Hindlimb muscle (tissue), 1 donor: ENCODE measurements around the gene S100A1. TPM values are rescaled to one million over a fixed set of nuclear protein-coding genes. Genes with fewer than 3 reads are reported as not detected.

Experiments used
- DNase-seq: peaks from one replicate; pipeline ENCODE4 v3.0.0-alpha.2; 2013
- polyA plus RNA-seq: library from polyadenylated mRNA; unstranded; fragments of 120-200 nt; gene quantifications from one replicate; pipeline ENCODE4 v1.2.1, GENCODE V29; 2013; ENCODE audit not compliant: insufficient read length

S100A1 gene
- polyA plus RNA-seq, 1 donor: 11.6 TPM

DNA sequence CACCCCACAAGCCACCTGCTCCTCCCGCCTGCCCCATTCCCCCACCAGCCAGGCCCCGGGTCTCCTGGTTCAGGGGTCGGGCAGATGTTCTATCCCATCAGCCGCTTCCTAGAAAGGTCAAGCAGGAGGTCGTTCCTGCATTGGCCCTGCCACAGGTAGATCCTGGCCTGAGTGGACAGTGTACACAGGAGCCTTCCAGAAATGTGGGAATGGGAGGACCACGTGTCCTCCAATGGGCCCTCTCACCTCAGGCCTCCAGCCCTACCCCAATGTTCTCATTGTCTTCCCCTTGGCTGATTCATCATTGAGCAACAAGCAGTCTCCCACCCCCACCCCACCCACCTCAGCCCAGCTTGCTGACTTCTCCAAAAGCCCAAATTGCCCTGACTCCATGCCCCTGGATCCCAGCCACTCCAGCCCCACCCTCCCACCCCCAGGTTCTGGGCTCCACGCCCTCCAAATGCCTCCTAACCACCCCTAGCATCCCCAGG, 17.4 kb upstream of the S100A1 start:
- DNase-seq: no peak

DNA sequence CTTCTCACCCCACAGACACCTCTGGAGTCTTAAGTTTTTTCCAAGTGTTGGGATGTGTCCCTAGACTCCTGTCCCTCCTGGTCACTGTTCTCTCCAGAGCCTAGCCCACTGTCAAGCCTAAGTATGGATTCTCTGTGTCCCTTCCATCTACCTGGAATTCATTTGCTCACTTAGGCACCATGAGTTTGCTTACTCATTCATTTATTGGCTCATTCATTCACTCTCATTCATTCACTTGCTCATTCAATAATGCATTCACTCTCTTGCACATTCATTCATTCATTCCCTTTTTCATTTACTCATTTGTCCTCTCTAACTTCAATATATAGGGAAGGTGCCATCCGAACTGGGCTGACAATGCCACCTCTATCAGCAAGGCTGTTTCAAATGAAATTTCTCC, 16.9 kb upstream of the S100A1 start:
- no peak for DNase-seq

DNA sequence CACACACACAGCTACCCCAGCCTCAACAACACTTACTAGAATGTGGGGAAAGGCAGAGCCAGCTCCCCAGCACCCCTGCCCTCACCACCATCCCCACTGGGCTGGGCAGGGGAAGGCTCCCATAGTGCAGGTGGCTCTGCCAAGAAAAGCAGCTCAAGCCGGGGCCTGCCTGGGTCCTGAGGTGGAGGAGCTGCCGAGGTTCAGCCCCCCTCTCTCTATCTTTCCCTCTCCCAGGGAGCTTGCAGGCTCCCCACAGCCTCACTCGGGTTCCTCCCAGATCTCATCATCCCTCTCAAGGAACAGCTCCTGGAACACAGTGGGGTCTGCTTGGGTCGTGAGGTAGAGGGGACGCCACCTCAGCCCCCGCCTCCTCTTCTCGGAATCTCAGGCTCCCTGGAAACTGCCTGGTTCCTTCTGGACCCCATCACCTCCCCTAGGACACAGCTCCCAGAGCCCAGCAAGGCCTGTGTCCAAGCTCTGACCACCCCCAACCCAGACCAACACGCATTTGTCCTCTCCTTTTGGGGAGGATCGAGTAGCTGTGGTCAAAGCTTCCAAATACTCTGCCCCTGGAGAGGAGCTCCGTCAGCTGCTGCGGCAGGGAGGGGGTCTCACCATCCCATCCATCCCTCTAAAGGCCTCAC, 16.0 kb upstream of the S100A1 start:
- no peak for DNase-seq

DNA sequence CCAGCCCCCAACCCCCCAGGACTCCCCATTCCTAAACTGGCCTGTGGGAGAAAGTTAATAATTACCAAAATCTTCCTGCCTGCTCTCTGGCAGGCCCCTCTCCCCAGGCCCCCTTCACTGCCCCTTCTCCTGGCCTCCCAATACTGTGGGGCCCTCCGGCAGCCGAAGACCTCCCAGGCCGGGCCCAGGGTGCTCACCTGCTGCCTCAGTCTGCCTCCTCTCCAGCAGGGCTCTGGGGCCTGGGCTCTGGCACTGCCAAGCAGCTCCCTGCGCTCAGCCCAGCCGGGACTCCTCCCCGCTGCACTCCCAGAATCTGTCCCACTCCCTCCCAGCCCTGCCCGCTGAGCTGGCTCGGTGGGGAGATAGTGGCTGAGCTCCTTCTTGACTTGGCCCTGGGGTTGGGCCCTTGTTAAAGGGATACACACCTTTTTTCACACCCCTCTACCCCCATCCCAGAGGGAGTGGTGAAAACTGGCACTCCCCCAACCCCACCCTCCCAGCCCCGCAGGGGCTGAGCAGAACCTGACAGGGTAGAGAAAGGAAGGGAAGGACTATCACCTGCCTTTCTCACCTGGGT, 15.4 kb upstream of the S100A1 start, which contains the start of gene S100A16:
TSS of gene S100A16 (minus strand) at position 383 of the 577 bp plus-strand sequence. CDS start 4,986 bp downstream, outside the sequence.
- peak; percentile 67 for DNase-seq

DNA sequence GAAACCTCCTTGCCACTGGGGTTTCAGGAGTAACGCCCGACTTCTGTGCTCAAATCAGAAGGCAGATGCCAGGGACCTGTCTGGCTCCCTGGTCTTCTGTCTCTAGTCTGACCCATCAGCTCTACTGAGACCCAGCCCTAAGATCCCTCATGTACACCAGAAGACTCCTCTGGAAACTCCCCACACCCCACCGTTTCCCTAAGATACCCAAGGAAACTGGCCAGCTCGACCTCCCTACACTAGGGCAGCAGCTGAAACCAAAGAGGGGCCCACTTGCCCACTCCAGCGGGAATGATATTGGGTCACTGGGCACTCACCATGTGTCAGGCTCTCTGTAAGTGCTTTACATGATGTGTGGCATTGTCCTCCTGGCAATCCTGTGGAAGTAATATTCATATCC, 14.8 kb upstream of the S100A1 start:
- no peak for DNase-seq

DNA sequence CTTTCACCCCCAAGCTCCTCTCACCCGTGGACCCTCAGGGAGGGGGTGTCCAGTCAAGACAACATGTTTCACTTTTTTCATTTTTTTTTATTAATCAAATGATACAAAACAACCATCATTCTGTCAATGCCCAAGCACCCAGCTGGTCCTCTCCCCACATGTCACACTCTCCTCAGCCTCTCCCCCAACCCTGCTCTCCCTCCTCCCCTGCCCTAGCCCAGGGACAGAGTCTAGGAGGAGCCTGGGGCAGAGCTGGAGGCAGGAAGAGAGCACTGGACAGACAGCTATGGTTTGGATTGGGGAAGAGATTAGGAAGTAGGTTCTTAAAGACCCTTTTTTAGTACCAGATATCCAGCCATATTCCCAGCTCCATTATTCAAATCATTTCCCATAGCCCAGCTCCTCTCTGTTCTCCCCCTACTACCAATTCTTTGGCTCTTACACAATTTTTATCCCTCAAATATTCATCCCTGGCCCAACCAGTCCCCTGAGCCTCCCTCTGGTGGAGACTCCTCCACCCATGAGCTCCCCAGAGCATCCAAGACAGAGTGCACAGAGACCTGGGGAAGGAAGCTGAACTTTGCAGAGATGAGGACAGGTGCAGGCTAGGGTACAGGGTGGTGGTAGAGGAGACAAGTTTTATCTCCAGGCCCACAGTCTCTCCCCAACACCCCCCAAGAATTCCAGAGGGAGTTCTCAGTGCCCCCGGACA, 13.9 kb upstream of the S100A1 start:
- no peak for DNase-seq

DNA sequence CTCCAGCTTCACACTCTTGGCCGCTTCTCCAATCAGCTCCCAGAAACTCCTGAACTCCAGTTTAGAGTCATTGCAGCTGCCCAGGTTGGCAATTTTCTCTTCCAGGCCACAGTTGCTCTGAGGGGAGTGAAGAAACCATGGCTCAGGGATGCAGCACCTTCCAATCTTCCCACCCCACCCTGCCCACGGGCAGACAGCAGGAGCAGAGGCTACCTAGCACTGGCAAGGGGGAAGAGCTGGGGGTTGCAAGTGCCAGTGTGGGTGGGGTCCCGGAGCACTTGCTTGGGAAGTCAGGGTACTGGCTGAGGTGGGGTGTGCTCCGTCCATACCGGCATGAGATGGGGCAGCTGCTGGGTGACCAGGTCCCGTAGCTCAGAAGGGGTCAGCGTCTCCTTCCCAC, 13.3 kb upstream of the S100A1 start:
- DNase-seq: no peak

DNA sequence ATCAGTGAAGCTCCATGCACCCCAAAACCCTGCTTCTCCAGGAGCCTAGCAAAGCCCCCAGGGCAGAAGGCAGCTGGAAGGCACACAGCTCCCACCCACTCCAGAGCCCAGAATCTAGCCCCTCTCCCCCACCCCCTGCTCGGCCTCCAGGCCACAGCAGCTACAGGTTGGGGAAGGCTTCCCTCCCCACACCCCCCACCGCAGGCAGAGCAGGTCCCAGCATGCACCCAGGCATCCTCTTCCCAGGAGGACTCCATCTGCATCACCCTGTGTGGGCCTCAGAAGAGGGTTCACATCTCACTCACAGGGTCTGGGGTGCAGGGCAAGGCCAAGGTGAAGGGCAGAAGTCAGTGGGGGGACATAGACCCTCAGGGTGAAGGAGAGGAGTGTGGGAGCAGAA, 12.8 kb upstream of the S100A1 start:
- DNase-seq: no peak

DNA sequence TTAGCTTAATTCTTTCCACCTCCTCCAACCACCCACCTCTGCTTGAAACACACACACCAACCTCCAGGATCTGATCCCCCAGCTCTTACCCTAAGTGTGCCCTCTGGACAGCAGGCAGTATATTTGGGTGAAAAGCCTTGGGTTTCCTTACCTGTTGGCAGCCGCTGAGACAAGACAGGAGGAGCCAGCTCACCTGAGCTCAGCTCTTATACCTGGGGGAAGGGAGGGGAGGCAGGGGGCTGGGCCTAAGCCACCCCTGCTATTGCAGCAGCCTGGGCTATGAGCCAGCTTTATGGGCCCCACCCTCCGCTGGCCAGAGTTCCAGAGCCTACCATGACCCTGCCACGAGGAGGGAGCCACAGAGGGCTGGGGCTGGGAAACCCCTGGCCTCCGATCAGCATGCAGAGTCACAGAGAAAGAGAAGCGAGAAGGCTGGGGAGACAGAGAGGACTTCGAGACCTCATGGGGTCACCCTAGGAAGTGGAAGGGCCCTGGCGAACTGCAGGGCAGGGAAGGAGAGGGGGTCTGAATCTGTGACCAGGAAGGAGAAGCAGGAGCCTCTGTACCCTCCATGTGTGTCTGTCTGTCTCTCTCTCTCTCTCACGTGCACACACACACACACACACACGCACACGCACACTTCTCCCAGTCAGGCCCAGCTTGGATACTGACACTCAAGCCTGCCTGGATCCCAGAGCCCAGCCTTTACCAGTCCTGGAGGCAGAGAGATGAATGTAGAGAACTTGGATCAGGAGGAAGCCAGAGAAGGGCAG, 11.9 kb upstream of the S100A1 start, which contains the start of gene S100A14:
TSS of gene S100A14 (minus strand) at position 182 of the 773 bp plus-strand sequence. CDS start 467 bp downstream, outside the sequence.
- no peak for DNase-seq

DNA sequence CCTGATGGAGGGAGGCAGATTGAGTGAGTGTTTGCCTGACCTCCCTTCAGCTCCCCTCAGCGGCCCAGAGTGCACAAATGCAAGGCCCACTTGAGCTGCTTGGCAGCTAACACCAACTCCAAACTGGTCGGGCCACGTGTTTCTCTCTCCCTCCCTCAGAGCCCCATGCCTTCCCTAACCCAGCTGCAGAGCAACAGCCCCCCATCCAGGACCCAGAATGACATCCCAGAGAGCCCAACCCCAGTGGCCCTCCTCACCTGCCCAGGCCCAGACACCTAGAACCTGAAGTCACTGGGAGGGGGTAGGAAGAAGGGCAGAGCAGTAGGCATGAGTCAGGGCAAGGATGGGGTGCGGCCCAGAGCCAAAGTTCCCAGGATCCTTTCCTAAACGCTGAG, 11.3 kb upstream of the S100A1 start:
- no peak for DNase-seq

DNA sequence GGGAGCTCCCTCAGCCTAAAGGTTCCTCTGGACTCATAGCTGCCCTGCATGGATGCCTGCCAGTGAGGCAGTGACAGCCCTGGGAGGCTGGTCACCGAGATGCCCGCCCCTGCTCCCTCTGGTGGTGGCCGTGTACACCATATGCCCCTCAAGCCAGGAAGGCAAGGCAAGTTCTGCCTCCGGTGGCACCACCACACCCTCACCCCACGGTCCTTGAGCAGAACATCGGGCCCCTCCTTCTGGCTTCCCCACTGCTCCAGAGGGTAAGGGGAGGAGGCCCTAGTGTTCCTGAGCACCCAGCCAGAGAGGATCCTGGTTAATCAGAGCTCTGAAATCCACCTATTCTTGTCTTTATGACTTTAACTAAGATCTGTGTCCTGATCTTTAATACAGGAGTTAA, 10.6 kb upstream of the S100A1 start:
- no peak for DNase-seq

DNA sequence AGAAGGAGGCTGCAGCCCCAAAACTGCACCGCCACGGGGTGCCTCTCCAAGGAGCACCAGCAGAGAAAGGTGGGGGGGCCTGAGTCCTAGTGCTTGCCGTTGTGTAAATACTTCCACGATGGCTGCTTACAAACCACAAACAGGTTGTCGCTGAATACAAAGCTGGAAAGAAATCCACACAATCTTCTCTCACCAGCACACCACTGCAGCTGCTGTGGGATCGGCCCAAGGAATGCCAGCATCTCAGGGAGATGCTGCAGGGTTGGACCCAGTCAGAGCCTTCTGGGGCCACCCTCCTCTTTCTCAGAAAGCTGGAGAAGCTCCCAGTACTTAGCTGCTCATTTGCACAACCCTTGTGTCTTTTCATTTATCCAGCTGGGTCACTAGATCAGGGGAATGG, 9.1 kb upstream of the S100A1 start:
- no peak for DNase-seq

DNA sequence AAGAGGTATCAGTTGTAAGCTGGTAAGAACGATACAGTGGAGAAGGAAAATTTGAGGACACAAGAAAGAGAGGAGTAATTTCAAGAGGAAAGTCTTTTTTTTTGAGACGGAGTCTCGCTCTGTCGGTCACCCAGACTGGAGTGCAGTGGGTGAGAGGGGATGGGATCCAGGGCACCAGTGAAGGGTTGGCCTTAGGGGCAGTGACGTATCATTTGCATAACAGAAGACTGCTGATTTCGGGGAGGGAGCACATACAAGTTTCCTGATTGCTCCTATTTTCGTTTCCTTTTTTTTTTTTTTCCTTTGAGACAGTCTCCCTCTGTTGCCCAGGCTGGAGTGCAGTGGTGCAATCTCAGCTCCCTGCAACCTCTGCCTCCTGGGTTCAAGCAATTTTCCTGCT, 5.1 kb upstream of the S100A1 start:
- no peak for DNase-seq

DNA sequence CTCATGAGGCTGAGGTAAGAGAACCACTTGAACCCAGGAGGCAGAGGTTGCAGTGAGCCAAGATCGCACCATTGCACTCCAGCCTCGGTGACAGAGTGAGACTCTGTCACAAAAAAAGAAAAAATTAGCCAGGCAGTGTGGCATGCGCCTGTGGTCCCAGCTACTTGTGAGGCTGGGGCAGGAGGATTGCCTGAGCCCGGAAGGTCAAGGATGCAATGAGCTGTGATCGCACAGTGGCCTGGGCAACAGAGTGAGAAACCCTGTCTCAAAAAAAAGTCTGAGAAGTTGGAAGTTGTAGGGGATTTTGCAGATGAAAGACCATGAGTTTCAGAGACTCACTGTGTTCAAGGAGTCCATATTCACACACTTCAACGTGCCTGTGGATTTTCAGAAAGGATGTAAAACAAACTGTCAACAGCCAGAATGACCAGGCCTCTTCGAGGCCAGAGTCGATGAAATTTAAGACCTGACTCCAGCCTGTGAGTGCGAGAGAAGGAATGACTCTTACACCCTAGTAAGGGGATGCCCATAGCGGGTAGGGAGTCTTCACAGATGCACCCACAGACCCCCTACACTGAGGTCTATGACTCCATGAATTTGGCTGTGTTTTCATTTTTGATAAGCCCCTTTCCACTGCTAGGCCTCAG, 3.1 kb upstream of the S100A1 start:
- DNase-seq: no peak

DNA sequence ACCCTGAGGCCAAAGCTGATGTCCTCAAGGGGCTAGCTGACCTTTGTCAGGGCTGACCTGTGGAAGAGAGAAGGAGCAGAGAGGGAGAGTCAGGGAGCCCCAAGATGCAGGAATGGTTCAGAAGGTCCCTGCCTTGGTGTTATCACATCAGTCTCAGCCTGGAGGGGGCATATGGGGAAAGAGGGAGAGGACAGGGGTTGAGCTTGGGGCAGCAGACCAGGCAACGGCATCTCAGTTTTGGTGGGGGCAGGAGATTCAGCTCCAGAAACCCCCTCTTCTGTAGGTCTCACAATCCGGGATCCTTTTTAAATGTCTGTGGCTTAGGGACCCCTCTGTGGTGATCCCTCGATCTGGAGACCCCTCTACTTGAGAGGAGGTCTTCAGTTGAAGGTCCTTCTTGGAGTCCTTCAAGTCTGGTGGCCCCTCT, 1.7 kb upstream of the S100A1 start:
- no peak for DNase-seq

DNA sequence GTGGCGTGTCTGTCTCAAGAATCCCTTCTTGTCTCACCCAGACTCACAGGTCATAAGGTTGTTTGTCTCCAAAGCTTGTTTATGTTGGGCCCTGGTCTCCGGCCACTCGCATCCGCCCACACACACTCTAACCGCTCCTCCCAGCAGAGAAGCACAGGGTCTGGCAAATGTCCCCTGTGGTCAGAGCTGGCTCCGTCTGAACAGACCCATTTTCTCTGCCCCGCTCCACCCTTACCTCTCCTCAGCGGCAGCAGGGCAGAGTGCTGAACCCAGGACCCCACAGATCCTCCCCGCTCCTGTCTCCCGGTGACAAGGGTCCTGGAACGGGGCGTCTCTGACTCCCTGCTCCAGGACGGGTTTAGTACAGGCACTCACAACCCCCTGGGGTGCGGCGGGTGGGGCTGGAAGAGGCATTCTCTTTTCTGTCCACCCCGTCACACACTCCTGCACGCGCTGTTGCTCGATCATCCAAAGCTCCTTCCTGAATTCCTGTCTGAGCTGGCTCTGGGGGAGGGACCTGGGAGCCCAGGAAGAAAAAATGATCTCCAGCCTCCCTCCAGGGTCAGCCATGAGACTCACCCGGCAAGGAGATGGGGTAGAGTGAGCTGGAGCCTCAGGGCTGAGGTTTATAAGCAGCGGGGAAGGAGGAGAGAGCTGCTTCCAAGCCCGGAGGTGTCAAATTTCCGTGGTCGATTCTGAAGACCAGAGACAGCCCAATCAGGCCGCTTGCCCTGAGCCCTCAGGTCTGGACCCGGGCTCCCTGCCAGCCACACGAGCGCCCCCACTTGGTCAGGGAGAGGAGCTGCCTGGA, 1.1 kb upstream of the S100A1 start, which contains the start of gene S100A13:
TSS of gene S100A13 (minus strand) at position 602 of the 811 bp plus-strand sequence. CDS start 1,033 bp downstream, outside the sequence.
- DNase-seq: peak; percentile 77

DNA sequence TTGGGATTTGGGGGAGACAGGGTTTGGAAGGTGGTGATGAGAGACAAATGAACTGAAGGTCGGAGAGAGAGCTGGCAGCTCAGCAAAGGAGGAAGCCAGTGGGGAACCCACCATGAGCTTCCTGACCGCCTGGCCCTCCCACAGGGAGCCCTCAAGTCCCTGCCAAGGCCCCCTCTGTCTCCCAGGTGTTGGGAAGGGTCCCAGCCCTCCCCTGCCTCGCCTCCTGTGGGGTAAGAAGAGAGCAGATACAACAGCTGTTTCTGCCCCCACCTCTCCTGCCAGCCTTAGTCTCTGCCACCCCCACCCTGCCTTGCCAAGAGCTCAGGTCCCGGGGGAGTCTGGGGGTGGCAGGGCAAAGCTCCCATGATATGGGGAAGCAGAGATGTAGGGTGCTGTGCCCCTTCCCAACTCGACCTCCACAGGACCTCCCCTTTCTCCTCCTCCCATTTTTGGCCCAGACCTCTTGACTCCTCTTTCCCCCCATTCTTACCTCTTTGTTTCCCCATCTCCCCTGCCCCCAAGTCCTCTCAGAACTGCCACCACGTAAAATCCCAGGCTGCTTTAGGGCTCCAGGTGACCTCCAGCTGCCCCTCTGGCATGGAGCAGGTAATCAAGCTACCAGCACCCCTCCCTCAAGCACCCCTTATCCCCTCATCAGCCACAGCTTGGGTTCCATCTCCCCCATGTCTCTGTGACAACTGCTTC, 556 bp downstream of the S100A1 start:
- no peak for DNase-seq

DNA sequence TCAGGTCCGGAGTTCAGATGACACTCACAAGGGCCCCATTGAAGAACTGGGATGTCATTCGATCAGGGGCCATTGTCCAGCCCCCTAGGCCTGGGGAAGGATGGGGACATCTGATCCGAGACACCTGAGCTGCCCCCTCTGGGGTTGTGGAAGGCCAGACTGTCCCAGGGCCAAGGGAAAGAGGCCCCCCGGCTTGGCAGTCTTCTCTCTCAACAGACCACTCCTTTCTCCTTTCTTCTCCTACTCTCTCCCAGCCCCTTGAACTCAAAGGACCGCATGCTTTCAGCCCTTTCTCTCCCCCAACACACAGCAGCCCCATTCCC, 1.1 kb downstream of the S100A1 start:
- DNase-seq: no peak

DNA sequence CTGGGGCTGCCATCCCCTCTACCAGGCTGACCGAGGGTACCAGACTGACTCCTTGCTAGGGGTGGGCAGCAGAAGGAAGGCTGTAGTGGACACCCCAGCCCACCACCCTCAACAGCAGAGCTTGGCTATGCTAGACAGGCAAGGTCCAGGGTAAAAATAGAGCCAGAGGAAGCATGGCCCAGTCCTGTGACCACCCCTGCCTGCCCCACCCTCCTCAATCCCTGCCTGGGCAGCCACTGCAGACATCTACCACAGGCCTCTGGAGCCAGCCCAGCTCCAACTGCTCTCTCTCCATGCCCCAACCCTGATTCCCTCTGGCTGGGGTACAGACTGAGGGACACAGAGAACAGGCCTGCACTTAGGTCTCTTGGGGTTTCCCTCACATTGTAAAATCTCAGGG, 1.7 kb downstream of the S100A1 start:
- DNase-seq: no peak

DNA sequence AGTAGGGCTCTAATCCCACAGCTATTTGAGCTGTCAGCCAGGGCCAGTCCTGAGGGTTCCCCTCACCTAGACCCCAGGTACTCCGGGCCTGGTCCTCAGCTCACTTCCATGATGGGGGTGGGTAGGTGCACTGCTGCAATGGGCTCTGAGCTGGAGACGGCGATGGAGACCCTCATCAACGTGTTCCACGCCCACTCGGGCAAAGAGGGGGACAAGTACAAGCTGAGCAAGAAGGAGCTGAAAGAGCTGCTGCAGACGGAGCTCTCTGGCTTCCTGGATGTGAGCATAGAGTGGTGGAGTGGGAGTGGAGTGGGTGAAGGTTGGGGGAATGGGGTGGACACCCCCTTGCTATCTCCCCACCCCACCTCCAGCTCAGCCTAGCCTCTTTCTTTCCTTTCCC, 2.1 kb downstream of the S100A1 start:
- no peak for DNase-seq
